HuH-7 (cell line): ENCODE results near the gene UQCC3.
"Not testable (repeated sequence)": the region's sequence is repeated elsewhere in the genome, so short reads cannot be mapped to it uniquely, and the experiment has no call there.

Experiments
- DNase-seq: peaks from one replicate; pipeline ENCODE4 v3.0.0; 2011; ENCODE audit warnings: low spot score

The UQCC3 gene

DNA sequence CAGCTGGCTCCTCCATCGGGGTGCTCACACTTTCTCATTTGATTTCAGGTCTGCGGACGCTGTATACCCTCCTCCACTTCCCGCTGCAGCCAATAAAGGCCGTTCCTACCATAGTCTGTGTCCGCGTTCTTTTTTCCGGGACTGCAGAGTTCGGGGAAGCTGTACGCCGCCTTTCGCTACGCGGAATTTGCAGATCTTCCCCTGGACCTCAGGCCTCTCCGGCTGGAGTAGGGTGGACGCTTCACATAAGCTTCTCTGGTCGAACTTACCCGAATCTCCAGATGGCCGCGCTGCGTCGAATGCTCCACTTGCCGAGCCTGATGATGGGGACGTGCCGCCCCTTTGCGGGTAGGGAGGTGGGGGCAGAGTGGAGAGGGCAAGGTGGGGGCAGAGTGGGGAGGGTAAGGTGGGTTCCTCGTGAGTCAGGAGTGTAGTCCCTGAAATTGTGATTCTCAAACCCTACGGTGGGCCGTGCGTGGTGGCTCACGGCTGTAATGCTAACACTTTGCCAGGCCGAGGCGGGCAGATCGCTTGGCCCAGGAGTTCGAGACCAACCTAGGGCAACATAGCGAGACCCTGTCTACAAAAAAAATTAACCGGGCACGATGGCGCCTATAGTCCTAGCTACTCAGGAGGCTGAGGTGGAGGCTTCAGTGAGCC, 5.7 kb upstream of the UQCC3 start:
- DNase-seq = no peak

DNA sequence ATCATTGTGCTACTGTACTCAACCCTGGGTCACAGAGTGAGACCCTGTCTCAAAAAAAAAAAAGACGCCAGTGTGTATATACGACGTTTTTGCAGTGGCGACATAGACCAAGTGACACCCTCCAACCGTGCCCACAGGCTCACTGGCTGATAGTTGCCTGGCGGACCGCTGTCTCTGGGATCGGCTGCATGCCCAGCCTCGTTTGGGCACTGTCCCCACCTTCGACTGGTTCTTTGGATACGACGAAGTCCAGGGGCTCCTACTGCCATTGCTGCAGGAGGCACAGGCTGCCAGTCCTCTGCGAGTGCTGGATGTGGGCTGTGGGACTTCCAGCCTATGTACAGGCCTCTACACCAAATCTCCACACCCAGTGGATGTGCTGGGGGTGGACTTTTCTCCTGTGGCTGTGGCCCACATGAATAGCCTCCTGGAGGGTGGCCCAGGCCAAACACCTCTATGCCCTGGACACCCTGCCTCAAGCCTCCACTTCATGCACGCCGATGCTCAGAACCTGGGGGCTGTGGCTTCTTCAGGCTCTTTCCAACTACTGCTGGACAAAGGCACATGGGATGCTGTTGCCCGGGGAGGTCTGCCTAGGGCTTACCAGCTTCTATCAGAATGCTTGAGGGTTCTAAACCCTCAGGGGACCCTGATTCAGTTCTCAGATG, 5.1 kb upstream of the UQCC3 start:
- DNase-seq = no peak

DNA sequence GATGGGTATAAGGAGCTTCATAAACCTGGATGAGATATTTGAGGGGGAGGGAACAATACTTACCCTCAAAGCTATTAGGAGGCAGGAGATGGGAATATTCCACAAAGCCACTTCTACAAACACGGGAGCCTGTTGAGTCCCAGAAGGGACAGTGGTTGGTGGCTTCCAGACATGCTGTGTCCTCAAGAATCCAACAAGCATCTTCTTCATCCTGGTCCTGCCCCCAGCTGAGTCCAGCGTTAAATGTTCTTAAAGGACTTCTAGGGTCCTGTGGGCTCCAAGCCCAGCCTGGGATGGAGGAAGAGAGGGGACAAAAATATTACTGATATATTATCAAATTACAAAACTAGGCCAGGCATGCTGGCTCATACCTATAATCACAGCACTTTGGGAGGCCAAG, 4.0 kb upstream of the UQCC3 start:
- DNase-seq = no peak

DNA sequence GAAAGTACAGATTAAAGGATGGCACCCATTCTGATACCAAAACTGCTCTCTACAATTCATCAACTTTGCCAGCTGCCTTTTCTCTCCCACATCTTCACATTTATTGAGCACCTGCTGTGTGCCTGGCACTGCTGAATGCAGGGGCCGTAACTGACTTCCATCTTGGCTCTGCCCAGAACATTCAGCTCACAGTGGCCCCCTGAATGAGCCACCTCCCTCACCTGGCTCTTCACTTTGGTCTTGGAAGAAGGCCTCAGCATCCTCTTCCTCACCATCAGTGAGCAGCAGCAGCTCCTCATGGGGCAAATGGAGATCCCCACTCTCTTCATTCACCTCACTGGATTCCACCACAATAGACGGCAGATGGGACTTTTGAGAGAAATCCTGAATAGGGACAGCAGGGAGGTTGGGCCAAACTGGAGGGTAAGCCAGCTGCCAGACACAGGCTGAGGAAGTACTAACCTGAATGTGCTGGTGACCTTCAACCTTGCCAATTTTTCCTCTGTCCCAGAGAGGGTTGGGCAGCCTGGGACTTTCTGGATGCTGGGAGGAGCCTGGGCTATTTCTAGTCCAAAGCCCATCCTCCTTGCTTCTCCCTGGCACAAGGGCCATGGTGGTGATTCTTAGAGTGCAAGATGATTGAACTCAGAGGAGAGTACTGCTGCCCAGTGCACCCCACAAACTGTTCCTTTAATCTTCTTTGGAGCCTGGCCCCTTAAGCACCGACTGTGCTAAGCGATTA, 1.9 kb upstream of the UQCC3 start:
- no peak for DNase-seq

DNA sequence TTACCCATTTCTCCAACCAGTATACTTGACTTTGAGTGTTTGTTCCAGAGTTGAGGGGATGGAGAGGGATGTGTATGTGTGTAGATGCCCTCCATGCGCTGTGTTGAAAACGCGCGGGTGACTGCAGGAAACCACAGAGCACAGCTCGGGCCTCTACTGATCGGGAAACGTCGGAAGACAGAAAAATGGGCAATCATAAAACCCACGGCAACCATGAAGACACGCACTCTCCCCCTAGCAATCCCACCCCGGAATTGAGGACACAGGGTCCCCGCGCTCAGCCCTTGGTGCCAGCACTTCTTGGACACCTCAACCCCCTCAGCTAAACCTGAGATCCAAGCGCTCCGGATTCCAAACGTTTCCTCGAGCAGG, 251 bp upstream of the UQCC3 start:
- no peak for DNase-seq

DNA sequence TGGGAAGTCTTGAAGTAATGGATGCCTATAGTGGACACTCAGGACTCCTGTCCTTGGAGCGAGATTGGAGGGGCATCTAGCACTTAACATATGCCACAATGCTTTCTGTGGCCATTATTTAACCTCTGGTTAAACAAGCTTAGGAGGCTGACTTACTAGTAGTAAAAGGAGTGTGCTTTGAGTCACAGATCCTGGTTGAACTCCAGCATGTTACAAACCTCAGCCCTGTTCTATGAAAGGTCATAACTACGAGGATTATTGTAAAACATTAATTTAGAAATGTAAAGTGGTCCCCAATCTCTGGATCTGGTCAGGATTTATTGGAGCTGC, 1.7 kb downstream of the UQCC3 start:
- DNase-seq = no peak

DNA sequence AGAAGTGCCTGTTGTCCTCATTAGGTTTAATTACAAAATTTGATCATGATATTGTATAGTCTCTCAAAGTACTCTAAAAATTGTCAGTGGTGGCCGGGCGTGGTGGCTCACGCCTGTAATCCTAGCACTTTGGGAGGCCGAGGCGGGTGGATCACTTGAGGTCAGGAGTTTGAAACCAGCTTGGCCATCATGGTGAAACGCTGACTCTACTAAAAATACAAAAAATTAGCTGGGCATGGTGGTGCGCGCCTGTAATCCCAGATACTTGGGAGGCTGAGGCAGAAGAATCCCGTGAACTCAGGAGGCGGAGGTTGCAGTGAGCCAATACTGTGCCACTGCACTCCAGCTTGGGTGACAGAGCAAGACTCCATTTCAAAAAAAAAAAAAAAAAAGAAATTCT, 3.9 kb downstream of the UQCC3 start:
- not testable (repeated sequence) for DNase-seq

DNA sequence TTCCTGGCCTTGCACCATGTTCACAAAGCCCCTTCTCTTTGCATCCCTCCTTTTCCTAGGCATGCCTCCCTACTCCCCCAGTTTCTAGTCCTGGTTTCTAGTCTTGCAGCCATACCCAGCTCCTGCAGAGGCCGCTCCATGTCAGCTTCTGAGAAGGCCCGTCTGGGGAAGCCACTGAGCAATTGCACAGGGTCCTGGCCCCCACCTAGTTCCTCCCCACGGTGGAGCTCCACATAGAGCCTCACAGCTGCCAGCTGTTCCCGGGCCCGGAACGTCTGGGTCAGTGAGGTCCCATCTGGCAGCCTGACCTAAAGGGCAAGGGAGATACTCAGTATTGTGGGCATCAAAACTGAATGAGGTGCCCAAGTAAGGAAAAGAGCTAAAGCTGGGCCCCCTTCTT, 5.2 kb downstream of the UQCC3 start:
- DNase-seq = no peak

DNA sequence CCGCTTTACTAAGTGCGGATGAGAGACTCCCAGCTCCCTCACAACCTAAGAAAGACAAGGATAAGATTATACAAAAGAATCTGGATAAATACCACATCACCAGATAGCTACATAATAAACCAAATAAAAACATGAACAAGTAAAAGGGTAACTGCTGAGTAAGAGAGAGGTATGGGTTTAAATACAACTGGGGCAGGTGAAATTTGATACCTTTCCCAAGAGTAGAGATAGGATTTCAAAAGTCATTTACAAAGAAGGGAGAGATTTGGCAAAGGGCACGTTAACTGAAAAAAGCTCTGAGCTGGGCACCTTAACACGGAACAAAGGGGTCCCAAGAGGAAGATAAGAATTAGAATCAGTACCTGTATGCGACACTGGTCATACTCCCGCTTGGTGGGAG, 5.7 kb downstream of the UQCC3 start:
- DNase-seq = no peak

DNA sequence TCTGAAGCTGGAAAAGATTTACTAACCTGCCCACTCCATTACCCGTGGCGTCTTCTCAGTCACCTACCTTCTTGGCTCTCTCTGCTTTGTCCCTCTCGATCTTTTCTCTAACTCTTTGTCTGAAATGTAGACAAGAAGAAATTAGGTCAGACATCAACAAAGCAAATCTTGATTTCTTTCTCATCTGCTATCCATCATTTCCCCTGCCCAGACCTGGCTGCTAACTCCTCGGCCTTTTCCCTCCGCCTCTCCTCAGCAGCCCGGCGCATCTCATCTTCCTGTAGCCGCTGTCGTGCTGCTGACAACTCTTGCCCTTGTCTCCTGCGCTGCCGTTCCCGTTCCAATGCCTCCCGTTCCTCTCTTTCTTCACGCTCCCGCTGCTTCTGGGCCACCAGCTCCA, 6.2 kb downstream of the UQCC3 start:
- no peak for DNase-seq

DNA sequence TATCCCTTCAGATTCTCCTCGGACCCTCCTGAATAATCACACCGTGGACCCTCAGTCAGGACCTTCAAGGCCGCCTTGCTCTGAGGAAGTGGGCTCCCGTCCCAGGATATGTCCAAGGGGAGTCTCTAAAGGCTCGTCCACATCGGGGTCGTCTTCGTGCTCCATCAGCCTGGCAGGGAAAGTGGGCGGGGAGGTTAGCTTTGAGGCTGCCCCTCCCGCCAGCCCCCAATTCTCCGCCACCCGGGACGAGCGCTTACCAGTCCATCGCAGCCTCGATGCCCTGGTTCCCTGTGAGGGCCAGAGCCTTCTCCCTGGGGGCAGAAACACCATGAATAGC, 6.9 kb downstream of the UQCC3 start:
- no peak for DNase-seq

DNA sequence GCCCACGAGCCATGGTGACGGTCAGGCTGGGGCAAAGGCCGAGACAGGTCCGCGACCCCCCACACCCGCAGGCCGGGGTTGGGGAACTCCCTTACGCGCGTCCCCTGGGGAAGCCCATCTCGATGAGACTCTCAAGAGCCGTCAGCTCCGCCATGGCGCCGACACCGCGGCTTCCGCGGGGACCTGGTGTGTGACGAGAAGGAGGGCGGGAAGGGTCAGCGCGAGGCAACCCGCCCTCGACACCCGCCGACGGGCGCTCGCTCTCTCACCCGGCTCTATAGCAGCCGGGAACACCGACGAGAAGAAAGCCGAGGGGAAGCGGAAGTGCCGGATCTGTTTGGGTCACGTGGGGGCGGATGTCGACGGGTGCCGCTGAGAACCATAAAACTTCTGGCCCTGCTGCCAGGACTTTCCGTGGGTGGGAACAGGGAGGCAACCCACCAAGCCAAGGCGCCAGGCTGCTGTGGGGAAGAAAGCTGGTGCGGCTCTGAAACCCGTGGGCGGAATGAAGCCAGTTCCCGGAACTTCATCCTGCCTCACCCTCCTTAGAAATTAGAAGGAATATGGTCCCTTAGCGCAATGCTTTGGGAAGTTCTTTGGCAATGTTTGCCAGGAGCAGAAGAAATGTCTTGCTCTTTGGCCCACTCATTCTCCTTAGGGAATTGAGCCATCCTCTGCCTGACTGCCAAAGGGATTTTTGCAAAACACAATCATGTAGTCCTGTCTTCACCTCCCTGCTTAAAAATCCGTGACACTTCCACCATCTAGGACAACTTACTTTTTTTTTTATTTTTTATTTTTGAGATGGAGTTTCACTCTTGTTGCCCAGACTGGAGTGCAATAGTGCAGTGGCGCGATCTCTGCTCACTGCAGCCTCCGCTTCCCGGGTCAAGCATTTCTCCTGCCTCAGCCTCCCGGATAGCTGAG, 7.6 kb downstream of the UQCC3 start, which contains the start of gene UBXN1:
Gene UBXN1, minus strand, starts transcription at position 304 of the 927 bp plus-strand sequence. Its CDS starts 150 bp downstream, at position 154.
- peak; percentile 95 for DNase-seq

DNA sequence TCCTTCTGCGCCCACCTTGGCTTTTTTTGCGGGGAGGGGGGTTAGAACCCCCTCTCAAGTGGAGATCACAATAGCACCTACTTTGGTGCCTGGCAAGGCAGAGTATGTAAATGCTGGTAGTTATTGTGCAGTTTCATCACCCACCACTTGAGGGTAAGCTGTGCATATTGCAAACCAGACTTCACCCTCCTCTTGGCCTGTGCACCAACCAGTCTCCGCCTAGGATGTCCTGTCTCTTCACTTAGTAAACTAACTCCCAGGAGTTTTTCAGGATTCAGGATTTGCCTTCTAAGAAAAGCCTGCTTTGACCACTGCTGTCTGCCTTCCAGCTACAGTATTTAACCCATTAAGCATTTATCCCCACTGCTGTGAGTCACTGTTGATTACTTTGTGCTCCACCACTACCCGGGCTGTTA, 9.4 kb downstream of the UQCC3 start:
- DNase-seq = peak; percentile 89

DNA sequence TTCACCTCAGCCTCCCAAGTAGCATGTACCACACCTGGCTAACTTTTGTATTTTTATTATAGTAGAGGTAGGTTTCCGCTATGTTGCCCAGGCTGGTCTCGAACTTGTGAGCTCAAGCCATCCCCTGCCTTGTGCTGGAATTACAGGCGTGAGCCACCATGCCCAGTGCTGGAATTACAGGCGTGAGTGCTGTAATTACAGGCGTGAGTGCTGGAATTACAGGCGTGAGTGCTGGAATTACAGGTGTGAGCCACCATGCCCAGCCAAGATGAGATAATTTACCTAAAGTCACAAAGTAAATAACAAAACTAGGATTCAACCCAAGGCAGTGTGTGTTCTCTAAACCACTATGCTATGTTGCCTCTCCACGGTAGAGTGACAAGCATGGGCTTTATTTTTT, 11.0 kb downstream of the UQCC3 start:
- no peak for DNase-seq

DNA sequence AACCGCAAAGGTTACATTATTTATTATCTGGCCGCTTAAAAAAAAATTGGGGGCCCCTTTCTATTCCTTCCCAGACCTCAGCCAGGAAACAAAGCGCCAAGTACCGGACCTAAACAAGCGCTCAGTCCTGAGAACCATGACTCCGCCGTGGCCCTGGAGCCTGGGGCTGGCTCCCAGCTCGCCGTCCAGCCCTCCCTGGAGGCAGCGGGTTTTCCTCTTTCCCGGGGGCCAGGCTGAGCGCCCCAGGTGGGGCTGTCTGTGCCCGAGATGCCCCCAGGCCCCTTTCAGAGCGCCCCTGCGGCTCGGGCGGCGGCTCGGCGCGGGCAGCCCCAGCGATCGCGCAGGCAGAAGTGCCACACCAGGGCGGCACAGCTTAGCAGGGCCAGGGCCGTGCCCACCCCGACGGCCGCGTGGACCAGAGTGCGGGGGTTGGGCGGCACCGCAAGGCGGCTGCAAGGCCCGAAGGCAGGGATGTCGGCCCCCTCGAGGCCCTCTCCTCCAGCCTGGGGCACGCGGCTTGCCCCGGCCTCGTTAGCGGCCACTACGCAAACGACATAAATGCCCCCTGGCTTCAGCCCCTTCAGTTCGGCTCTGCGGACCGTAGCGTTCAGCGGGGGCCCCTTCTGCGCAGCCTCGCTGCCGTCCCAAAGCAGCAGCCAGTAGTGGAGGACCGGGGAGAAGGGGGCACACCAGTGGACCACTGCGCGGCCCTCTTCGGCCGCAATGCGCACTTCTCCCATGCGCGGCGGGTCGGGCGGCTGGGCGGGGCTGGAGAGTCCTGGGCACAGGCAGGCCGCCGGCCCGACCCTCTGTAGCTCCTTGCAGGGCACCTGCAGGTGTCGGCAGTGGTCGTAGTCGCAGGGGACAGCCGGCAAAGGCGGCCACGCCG, 16.3 kb downstream of the UQCC3 start:
- no peak for DNase-seq

DNA sequence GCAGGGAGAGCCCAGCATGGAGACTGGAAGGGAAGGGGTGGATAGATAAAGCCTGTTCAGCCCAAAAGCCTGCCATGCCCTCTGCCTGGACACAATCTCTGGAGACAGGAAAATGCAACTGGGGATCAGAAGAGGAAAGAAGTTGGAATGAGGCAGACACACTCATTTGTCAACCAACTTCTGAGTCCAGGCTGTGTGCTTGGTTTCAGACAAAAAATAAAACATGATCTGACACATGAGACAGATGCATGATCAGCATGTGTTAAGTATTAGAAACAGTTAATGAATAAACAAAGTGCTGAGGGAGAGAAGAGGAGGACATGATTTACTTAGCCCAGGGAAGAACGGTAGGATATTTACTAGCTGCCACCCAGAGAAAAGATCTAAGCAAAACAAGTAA, 17.0 kb downstream of the UQCC3 start:
- no peak for DNase-seq

DNA sequence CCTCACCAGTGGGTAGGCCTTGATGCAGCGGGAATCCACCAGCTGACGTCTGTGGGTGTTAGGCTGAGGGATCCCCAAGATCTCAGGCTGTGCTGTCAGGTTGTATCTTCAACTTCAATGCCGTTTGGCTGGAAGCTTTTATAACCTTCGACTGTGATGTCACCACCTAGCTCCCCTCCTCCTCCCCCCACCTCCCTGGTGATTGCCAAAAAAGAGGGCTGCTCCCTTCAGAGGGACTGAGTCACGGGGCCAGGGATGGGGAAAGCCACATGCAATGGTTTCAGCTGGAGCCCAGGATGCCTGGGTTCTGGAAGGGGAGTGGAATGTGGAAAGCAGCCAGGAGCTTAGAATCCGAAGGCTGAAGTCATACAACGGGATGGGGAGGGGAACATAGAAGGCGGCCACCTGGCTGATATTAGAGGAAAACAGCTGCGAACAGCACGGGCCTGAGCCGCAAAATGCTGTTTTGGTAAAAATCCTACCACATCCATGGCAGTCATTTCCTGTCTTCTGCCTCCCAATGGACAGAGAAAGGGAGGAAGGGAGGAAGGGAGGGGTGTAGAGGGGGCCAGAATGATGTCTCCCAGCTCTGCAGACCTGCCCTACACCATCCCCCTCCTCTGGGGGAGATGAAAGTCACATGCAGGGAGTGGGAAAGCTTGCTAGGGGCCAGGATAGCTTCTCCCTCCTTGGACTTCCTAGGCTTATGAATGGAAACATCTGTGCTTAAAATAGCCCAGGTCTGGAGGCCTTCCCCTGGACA, 18.1 kb downstream of the UQCC3 start, which contains the start of gene LRRN4CL:
Gene LRRN4CL, minus strand, starts transcription at position 110 of the 763 bp plus-strand sequence. CDS start 1,022 bp downstream, outside the sequence.
- no peak for DNase-seq

DNA sequence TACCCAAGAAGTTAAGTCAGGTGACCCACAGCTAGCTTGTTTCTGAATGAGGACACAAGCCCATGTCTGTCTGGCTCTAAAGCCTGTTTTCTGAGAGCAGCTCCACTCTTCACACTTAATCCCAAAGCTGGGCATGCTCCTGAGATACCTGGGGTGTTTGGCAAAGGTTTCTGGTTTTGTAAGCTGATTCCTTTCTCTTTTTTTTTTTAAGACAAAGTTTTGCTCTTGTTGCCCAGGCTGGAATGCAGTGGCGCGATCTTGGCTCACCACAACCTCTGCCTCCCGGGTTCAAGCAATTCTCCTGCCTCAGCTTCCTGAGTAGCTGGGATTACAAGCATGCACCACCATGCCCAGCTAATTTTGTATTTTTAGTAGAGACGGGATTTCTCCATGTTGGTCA, 22.2 kb downstream of the UQCC3 start:
- DNase-seq = not testable (repeated sequence)

DNA sequence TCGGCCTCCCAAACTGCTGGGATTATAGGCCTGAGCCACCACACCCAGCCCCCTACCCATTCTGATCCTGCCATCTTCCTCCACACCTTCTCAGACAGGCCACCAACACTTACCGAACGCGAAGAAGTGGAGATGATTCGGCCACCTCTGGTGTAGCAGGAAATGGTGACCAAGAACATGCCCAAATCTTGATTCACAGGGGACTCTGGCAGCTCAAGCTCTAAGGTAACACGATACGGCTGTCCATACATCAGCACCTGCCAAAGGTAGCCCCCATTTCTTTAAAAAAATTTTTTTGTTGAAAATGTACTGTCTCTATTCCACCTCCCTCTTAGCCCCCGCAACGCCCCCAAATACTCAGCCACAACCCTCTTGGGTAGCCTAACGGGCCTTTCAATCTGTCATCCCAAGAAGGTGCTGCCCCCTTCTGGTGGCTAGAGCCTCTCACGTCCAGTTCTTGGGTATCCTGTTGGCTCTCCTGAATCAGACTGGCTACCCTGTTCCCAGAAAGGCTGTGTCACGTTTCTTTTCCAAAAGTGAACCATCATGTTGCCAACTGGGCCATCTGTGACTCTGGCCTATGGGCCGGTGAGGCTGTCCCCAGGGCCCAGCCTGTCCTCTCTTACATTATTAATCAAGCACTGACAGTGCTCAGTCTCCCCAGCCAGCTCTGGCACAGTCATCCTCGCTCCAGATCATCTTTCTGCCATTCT, 23.1 kb downstream of the UQCC3 start:
- peak; percentile 83 for DNase-seq

DNA sequence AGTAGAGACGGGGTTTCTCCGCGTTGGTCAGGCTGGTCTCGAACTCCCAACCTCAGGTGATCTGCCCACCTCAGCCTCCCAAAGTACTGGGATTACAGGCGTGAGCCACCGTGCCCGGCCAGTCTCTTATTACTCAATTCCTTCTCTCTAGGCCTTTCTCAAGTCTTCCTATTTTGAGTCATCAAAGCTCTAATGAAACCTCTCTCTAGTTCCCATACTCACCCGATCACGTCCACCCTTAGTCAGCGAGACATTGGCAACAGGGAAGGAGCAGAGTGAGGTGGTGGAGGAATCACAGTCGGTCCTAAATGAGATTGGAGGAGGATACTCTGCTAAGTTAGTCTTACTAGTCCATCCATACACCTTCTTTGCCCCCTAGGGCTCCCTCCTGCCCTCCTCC, 30.8 kb downstream of the UQCC3 start:
- DNase-seq = no peak
